HG03571 (cell line): ENCODE results near the gene FLRT1.

Source experiments
- ATAC-seq: cut with Tn5 transposase; IDR thresholded peaks from one replicate; pipeline ENCODE4 v1.9.1; 2021; ENCODE audit not compliant: unreplicated experiment

The FLRT1 gene

DNA sequence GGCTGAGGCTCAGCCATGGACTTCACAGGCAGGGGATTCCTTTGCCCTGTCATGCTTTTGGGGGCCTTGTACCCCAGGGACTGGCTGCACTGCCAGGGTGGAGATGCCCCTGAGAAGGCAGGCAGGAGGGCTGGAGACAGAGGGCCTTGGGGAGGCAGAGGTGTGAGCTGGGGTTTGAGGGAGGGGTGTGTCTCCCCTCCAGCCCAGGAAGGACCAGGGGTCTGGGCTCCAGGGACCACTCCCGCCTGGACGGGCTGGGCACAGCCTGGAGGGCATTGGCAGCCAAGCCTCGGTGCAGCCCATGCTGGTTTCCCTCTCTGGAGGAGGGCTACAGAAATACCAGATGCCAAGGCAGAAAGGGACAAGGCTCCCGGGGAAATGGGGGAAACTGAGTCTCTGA lies 30.0 kb upstream of the FLRT1 start:
- ATAC-seq, result no peak

GRCh38 chr11:64006398-64006797 lies 29.3 kb upstream of the FLRT1 start:
- ATAC-seq, result no peak

DNA sequence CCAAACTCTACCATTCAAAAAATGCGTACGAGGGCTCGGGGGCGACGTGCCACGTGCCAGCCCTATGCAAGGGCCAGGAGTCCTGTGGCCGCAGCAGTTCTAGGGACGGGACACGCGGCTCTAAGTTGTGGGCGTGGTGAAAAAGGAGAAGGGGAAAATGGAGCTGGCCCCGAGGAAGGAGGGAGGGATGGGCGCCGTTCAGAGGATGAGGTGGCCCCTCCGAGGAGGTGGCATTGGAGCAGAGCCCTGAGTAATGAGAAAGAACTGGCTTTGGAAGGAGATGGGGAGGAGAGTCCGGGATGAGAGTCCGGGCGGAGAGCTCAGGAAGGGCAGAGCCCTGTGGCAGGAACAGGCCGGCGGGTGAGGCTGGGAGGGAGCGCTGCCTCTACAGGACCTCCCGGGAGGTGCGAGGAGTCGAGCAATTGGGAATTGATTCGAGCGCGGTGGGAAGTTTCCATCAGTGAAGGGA lies 28.5 kb upstream of the FLRT1 start:
- ATAC-seq, result no peak

DNA sequence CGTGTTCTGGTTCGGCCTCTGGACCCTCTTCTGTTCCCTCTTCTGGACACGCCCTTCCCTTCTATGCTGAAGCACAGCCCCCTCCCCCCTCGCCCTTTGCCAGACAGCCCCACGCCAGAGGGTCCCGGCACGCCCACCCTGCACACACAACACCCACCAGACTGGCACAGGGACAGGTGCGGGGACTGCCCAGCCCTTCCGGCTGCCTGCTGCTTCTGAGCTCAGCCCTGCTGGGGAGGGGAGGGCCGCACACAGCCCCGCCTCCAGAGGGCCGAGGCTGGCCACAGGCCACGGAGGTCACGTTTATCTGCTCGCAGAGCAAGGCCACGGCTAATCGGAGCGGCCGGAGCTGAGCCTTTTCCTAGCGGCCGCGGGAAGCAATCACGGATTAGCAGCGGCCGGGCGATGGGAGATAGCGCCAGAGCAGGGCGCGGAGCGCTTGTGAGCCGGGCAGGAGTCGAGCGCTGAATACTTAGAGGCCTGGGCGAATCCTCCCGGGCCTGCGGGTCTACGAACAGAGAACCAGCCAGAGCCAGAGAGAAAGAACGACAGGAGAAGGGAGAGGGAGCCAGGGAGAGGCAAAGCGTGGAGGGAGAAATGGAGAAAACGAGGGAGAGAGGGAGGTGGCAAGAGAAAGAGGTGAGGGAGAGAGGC lies 28.0 kb upstream of the FLRT1 start:
- no peak for ATAC-seq

GRCh38 chr11:64008283-64008913 lies 27.3 kb upstream of the FLRT1 start:
- ATAC-seq, result no peak

- ATAC-seq, result no peak
These were observed 26.7 kb upstream of the FLRT1 start for GRCh38 chr11:64008914-64009633.

GRCh38 chr11:64009710-64010109 lies 26.0 kb upstream of the FLRT1 start:
- no peak for ATAC-seq

GRCh38 chr11:64010783-64011182 lies 24.9 kb upstream of the FLRT1 start:
- no peak for ATAC-seq

- ATAC-seq, result no peak
These were observed 24.4 kb upstream of the FLRT1 start for GRCh38 chr11:64011371-64011770.

- no peak for ATAC-seq
These were observed 22.4 kb upstream of the FLRT1 start for GRCh38 chr11:64013141-64013896.

GRCh38 chr11:64014356-64014755 lies 21.4 kb upstream of the FLRT1 start:
- ATAC-seq, result no peak

DNA sequence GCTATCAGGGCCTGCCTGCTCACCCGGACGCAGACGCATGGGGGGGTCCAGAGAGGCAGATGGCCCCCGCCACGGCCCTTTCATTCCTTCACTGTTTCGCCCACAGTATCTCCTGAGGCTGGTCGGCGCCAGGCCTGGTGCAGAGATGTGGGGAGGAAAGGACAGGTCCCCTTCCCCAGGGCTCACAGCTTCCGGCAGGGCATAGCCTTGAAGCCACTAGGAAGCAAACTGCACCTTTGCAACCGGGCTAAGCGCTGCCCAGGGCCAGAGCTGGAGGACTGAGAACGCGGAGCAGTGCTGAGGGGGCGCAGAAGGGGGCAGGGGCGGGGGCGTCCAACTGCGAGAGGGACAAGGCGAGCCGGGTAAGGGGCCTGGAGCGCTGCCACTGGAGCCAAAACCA lies 20.2 kb upstream of the FLRT1 start:
- no peak for ATAC-seq

DNA sequence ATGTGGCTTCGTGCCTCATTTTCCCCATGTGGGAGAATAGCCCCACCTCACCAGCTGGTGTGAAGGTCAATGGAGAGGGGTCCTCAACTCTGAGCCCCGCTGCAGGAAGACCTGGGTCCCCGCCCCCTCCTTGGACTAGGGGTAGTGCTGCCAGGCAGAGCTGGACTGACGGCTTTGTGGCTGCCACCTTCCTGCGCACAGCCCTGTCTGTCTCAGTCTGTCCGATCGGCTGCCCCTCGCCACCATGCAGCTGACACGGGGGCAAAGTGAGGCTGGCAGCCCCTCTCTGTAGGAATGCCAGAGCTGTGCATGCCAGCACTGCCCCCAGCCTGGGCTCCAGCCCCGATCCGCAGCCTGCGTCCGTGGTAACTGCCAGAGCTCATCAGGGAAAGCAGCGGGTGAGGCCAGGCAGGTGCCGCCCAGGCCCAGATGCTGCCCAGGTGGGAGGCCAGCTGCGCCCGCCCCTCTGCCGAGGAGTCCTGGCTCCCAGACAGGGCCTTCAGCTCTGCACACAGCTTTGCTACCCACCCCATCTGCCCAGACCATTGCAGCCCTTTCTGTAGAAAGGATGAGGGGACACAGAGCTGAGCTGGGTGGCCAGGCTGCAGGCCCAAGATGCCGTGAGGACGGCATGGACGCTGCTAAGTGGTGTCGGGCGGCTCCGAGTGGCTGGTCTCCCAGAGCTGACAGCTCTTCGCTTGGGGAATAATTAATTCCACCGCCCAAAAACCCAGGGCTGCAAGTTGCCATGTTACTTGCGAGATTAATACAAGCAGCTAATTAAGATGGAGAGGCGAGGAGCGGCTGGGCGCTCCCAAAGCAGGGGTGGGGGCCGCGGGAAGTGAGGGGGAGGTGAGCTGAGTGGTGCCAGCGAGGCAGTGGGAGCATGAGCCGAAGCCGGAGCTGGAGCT lies 19.5 kb upstream of the FLRT1 start:
- no peak for ATAC-seq

- no peak for ATAC-seq
These were observed 17.8 kb upstream of the FLRT1 start for GRCh38 chr11:64017945-64018224.

DNA sequence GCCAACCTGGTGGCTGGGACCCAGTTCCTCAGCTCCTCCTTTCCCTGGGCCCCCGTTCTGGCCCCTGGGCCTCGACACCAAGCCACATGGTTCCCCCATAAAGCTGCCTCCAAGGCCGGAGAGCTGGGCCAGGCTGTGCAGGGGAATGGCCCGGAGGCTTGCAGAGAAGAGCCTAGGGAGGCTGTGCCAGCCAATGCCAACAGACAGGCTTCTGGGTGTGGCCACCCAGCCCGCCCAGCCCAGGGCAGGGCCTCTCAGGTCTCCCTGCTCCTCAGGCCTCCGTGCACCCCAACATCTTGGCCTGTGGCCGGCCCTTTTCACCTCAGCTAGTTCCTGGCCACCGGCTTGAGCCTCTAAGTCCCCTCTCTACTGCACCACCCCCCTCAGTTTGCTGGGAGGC lies 17.4 kb upstream of the FLRT1 start:
- no peak for ATAC-seq

DNA sequence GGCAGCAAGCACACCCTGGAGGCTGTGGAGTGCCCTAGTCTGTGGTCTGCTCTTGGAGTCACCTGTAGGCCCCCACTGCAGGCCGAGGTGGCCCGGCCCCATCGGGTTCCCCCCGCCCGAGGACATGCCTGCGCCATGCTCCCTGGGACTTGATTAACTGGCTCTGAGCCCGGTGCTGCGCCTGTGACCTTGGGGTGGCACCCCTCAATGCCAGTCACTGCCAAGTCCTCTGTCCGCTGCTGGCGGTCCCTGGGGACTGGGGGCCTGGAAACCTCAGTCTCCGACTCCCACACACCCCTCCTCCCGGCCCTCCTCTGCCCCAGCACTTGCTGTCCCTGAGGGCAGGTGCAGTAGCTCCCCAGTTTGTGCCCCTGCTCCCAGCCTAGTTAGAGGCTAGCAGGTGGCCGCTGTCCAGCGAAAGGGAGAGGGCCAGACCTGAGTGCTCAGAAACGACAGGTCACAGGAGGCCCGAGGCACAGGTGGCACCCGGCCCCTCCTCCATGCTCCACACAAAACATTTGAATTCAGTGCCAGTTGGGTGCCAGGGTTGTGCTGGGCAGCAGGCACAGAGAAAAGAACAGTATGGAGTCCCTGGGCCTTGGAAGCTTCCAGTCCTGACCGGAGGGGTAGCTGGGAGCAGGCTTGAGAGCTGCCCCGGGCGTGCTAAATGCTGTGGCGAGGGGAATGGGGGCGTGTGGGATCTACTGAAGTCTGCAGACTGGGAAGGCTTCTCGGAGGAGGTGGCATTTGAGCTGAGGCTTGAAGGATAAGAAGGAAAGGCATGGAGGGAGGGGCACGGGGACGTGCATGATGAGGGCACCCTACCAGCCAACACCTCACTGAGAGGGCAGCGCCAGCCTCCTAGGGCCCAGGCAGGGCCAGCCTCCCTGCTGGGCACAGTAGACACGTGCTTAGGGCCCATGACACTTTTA lies 16.4 kb upstream of the FLRT1 start:
- no peak for ATAC-seq

GRCh38 chr11:64020976-64021756 lies 14.6 kb upstream of the FLRT1 start:
- no peak for ATAC-seq

GRCh38 chr11:64021757-64022093 lies 14.0 kb upstream of the FLRT1 start:
- ATAC-seq, result no peak
